ENCODE results near the gene DCHS2. TPM values are rescaled to one million over a fixed set of nuclear protein-coding genes. Genes with fewer than 3 reads are reported as not detected.

Gene DCHS2
- total and polyA plus RNA-seq, 2 of the 8 experiments (the other 6 are each of a cell fraction or from before 2014, with no cell fraction given), result 0.54 to 2.6 TPM

GRCh38 chr4:154307451-154307850 is 184.1 kb downstream of the DCHS2 start:
- H2AFZ ChIP-seq (ENCODE audit: low read length), result no peak overlapping the region
- H2BK120ac ChIP-seq (replicated peaks; ENCODE audit: low read depth, low read length), result no peak overlapping the region
- no peaks in the 10 kb centered on the region for H3K79me1 ChIP-seq (ENCODE audit: low read depth, low read length)
- no peak overlapping the region for H3K23ac ChIP-seq (ENCODE audit: insufficient read length)
- no peak overlapping the region for H3K9ac ChIP-seq (replicated peaks in 1 of 4; ENCODE audit: extremely low read depth in 1 of 4, low read depth in 3 of 4, low read length in 3 of 4)
- no peak overlapping the region for H4K91ac ChIP-seq (replicated peaks; ENCODE audit: insufficient read length, low read length)
- TF ChIP-seq GTF2F1 (IDR thresholded peaks at IDR 0.05; ENCODE audit: borderline replicate concordance, low read depth, low read length), result no peak
- no peak overlapping the region for H2BK20ac ChIP-seq (ENCODE audit: low read length)
- WGBS, 2 experiments (ENCODE audit: extremely low coverage in 1 of 2, insufficient coverage in 1 of 2, insufficient read length in 1 of 2, insufficient replicate concordance in 2 of 2, low coverage in 1 of 2, low lambda C conversion rate in 2 of 2, missing lambda C conversion rate in 1 of 2), result 88% methylated on average over 3 of the region's 3 CpGs; no CpG with 5 or more reads in 1 of the 2 experiments
- no peak overlapping the region for H4K8ac ChIP-seq (ENCODE audit: extremely low read depth, insufficient read depth, low read length)
- H3K23me2 ChIP-seq (ENCODE audit: low read depth, low read length), result no peaks in the 10 kb centered on the region
- H4K20me1 ChIP-seq (replicated peaks in 1 of 2; ENCODE audit: control insufficient read depth in 1 of 2, insufficient read depth in 2 of 2, low read length in 2 of 2), result no peaks in the 10 kb centered on the region
- H3K4ac ChIP-seq (replicated peaks; ENCODE audit: insufficient read length, low read depth, low read length), result no peak overlapping the region
- no peak overlapping the region for H3K14ac ChIP-seq (ENCODE audit: insufficient read length)
- H3K4me1 ChIP-seq (replicated peaks in 1 of 4; ENCODE audit: control insufficient read depth in 3 of 4, insufficient read depth in 4 of 4, low read length in 3 of 4), result no peaks in the 10 kb centered on the region; a peak in 1 of 7 replicates
- FAIRE-seq (no peak), DNase-seq (ENCODE audit: low read depth in 1 of 2, low spot score in 2 of 2) (no peak)
- no peak overlapping the region for H3K27ac ChIP-seq (ENCODE audit: low read depth, low read length)
- no peak overlapping the region for H2BK5ac ChIP-seq (ENCODE audit: low read depth, low read length)
- peaks cover 0 to 5% of the 10 kb centered on the region in 2 experiments; a peak in 1 of 4 replicates for H3K9me3 ChIP-seq (ENCODE audit: insufficient read depth in 2 of 2, low read depth in 1 of 2, low read length in 1 of 2)
- no peak overlapping the region for H3K56ac ChIP-seq (replicated peaks; ENCODE audit: insufficient read length, low read depth, low read length)
- ChIA-PET CTCF (ENCODE audit: partially characterized antibody) (no interaction called here), POLR2A (ENCODE audit: partially characterized antibody) (no interaction called here)
- H3K4me2 ChIP-seq (ENCODE audit: insufficient read depth in 1 of 2, low read depth in 2 of 2, low read length in 2 of 2), result no peak overlapping the region
- no peak overlapping the region for H3K4me3 ChIP-seq (ENCODE audit: extremely low read depth in 1 of 4, insufficient read depth in 2 of 4, low read depth in 3 of 4, low read length in 4 of 4)
- no peaks in the 10 kb centered on the region for H3K36me3 ChIP-seq (ENCODE audit: control insufficient read depth in 2 of 4, insufficient read depth in 4 of 4, low read length in 3 of 4)
- H2BK12ac ChIP-seq (ENCODE audit: low read depth, low read length), result no peak overlapping the region
- no peak overlapping the region for H2BK15ac ChIP-seq (ENCODE audit: low read length)
- H4K5ac ChIP-seq (ENCODE audit: insufficient read length, low read depth, low read length), result no peak overlapping the region
- H3K79me2 ChIP-seq (ENCODE audit: control insufficient read depth in 1 of 2, insufficient read depth in 2 of 2, low read length in 2 of 2), result no peaks in the 10 kb centered on the region
- no peaks in the 10 kb centered on the region for H3K27me3 ChIP-seq (replicated peaks in 1 of 4; ENCODE audit: control insufficient read depth in 3 of 4, extremely low read depth in 1 of 4, insufficient read depth in 3 of 4, low read length in 3 of 4)
- no peak overlapping the region for H3K18ac ChIP-seq (ENCODE audit: extremely low read depth, low read length)
- H2AK5ac ChIP-seq (ENCODE audit: low read depth, low read length), result no peak overlapping the region

Measured in H1 (cell line).